Fibroblast of the aortic adventitia (primary cell): ENCODE results near the gene NCOR2. TPM values are rescaled to one million over a fixed set of nuclear protein-coding genes. Genes with fewer than 3 reads are reported as not detected.

Experiments used
- DNase-seq: peaks from one replicate; pipeline ENCODE4 v3.0.0-alpha.2; 2010; ENCODE audit warnings: low read depth
- H3K4me3 ChIP-seq: 2 replicates; pipeline ENCODE4 v1.5.1; 2011; ENCODE audit warnings: low read depth, mild to moderate bottlenecking, control low read depth, low read length, moderate library complexity
- total RNA-seq: library from RNA; depleted of rRNA; stranded (reverse); fragments of >200 nt; gene quantifications from 2 replicates; pipeline ENCODE4 v1.2.3, GENCODE V29; 2012; ENCODE audit warnings: low replicate concordance
- TF ChIP-seq, protein P1 (sequence below): IDR thresholded peaks from 2 replicates; pipeline ENCODE4 v1.5.1; 2011; ENCODE audit warnings: mild to moderate bottlenecking, low read length, control low read depth, inconsistent platforms; ENCODE audit not compliant: insufficient read depth

The NCOR2 gene
- total RNA-seq, 1 donor: 58.5 TPM

DNA sequence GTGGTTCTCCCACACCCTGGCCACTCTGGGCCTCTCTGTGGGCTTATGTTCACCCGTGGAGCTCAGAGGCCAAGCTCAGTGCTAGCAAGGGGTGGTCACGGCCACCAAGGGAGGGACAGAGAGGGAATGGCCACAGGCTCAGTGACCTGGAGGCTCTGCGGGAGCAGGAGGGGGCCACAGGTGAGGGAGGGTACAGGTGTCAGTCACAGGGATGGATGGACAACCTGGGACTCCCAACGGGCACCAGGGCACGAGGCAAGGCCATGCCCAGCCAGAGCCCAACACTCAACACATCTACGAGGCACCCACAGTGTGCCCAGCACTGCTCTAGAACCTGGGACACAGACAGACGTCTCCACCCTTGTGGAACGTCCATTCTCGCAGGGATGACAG is 11.3 kb downstream of the NCOR2 start:
- no peak for DNase-seq
- TF ChIP-seq, protein P1, sequence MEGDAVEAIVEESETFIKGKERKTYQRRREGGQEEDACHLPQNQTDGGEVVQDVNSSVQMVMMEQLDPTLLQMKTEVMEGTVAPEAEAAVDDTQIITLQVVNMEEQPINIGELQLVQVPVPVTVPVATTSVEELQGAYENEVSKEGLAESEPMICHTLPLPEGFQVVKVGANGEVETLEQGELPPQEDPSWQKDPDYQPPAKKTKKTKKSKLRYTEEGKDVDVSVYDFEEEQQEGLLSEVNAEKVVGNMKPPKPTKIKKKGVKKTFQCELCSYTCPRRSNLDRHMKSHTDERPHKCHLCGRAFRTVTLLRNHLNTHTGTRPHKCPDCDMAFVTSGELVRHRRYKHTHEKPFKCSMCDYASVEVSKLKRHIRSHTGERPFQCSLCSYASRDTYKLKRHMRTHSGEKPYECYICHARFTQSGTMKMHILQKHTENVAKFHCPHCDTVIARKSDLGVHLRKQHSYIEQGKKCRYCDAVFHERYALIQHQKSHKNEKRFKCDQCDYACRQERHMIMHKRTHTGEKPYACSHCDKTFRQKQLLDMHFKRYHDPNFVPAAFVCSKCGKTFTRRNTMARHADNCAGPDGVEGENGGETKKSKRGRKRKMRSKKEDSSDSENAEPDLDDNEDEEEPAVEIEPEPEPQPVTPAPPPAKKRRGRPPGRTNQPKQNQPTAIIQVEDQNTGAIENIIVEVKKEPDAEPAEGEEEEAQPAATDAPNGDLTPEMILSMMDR: no peak
- no peak overlapping the region for H3K4me3 ChIP-seq

DNA sequence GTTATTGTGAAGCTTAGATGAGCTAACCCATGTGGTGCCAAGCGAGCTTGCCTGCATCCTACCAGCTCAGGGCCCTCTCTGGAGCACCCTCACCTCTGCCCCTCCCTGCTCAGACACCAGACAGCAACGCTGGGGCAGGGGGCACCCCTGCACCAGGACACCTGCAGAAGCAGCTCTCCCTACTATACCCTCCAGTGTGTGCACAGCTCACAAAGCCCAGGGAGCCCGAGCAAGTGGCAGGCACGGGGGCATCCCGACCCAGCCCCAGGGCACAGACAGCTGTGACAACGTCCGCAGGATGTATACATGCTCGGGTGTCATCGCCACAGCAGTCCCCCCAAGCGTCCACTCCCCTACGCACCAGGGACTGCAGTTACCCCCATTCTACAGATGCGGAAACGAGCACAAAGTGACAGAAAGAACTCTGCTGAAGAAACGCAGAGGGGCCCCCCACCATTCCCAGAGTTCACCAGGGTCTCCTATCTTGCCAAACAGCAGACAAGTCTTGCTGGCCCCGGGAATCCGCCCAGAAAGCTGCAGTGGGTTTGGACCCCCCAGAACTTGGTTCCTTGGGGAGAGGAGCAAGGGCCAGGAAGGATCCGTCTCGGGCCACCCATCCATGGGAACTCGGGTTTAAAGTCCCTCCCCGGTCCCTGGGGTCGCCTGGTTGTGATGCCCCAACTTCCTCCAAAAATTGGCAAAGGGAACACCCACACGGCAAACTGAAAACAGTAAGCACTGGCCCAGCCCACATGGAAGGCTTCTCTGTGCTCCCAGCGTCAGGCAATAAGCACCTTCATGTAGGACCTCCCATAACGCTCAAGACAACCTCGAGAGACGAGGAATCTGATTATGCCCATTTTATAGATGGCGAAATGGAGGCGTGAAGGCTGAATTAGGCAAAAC is 12.0 kb downstream of the NCOR2 start:
- TF ChIP-seq, protein P1: no peak
- DNase-seq: no peak
- no peak overlapping the region for H3K4me3 ChIP-seq

DNA sequence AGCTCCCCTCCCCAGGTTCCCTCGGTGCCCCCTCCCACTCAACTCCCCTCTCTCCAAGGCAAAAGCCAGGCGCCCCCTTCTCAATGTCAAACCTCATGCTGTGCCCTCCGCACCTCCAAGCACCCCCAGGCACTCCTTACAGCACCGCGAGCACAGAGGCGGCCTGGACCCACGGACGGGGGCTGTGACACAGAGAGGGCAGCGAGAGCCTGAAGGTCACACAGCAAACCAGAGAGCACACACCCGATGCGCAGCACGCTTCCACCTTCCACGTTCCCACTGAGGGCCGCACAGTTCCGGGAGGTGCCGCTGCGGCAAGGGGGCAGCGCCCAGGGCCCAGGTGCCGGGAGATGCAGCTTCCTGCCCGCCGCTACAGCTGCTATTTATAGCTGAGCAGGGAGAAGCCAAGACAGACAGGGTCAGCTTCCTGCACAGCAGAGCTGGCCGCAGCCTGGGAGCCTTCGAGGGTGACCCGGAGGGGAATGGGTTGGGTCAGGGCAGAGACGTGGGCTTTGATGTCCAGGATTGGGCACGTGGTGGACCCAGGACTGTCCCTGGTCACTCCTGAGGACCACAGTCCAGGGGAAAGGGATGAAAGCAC is 12.9 kb downstream of the NCOR2 start:
- DNase-seq: no peak
- TF ChIP-seq, protein P1: no peak

DNA sequence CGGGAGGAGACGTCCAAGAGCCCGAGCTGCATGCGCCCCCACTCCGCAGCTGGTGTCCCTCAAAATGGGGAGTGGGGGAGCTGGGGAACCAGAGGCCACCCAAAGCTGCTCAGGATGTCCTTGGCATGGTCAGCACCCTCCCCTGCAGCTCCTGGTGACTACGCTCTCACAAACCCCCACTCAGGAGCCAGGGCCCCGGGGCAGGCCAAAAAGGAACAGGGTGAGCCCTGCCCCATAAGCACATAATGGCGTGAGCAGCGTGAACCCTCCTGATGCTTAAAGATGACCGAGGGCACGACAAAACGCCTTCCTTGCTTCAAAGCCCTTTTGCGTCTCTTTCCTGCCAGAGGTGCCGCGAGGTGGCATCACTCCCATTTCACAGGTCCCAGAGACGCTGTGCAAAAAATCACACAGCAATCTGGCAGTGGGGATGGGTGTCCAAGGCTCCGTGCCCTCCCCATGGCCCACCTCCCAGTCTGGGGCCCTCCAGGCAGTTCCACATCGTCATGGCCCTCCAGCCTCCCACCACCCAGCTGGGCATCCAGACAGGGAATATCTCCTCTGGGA is 13.5 kb downstream of the NCOR2 start:
- TF ChIP-seq, protein P1: no peak
- no peak overlapping the region for H3K4me3 ChIP-seq

More for the DNA sequence above, 12.9 kb downstream of the NCOR2 start:
- no peak overlapping the region for H3K4me3 ChIP-seq

DNA sequence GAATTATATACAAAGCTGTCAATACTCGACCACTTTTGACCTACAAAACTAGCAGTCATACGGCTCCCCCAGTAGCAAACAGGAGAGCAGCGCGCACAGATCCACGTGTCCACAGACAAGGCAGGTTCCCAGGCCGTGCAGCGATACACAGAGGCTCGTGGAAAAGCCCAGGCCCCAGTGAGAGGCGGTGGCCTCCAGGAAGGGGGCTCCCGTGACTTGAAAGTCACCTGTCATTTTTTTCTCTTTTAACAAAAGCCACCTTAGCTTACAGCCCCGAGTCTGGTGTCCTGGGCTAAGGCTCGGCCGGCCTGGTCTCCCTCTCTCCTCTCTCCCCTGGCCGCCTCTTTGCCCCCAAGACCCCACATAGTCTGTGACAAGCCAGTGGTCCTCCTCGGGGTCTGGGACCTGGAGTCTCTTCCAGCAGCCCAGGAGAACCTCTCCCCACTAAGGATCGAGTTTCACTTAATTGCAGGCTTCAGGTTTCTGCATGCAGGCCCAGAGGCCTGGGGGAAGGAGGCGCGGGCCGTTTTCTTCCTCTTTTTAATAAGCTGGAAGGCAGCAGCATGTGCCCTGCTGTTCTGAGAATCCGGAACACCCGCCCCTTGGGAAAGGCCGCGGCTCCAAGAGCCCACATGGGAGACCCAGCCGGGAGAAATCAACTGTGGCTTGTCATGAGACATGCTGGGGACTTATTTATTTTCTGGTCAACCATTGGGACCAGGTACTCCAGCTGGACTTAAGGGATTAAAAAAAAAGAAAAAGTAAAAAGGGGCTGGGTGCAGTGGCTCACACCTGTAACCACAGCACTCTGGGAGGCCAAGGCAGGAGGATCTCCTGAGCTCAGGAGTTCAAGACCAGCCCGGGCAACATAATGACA is 15.9 kb downstream of the NCOR2 start:
- no peak for DNase-seq
- H3K4me3 ChIP-seq: no peak overlapping the region
- TF ChIP-seq, protein P1: no peak

More for the DNA sequence above, 13.5 kb downstream of the NCOR2 start:
- no peak for DNase-seq
